ENCODE results near the gene RAB4A.

Gene RAB4A

DNA sequence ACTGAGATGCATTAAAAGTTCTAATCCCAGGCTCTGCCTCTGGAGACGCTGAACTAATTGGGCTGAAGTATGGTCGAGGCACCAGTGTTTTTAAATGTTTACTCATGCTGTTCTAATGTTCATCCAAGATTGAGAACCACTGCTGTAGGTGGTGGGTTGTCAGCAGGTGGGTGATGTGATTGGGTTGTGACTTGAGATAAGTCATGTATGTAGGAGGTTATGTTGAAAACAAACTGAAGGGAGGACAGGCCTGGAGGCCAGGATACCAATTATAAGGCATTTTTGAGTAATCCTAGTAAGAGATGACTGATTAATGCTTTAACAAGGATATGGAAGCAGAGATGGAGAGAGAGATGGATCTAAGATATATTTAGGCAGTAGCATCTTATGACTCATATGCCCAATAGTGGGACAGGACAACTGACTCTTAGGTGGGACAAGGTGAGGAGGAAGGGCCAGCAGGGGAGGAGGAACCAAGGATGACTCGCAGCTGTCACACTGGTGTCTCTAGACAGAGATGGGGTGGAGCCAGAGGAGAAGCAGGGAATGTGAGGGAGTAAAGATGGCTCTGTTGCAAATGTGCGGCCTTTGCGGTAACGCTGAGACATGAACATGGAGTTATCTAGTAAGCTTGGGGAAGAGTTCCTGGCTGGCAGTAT, 29.3 kb downstream of the RAB4A start:
- no peak for DNase-seq

DNA sequence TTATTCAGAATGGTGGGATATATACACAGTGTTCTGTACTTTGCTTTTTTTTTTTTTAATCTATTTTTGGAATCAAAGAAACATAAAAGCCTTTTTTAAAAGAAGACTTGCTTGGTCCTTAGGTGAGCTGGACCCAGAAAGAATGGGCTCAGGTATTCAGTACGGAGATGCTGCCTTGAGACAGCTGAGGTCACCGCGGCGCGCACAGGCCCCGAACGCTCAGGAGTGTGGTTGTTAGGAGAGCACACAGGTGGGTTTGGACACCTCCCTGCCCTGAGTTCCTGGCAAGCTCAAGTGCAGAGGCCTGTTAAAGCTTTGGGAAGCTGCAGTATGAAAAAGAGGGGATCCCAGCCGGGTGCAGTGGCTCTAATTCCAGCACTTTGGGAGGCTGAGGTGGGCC, 31.8 kb downstream of the RAB4A start:
- no peak for DNase-seq

DNA sequence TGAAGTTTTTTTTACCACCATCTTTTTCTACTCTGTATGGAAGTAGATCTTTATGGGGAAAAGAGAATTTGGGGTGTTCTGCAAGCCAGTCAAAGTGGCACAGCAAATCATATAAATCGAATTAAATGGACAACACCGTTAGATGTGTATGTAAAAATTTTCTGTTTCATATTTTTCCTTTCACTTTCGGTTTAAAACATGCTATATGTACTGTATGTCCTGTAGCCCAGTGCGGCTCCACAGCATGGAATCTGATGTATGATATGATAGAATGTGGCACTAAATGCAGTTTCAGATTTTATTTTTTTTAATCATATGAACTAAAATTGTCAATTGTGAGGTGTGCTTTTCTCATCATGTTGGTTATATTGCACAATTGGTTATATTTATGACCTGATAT, 32.9 kb downstream of the RAB4A start:
- no peak for DNase-seq

DNA sequence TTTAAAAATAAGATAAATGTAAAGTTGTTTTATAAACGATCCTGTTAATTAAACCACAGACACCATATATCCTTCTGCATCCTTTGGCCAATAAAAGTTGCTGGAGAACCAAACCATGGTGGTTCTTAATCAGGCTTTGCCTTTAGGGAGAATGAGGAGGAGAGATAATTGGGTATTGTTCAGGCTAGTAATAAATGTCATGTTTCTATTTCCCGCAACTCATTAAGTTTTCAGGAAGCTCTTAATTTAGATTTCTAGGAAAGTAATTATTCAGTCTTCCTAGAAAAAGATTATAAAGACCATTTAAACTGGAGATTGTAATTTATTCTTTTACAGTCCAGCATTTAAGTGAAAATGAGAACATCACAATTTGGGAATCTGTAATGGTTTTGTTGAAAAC, 34.5 kb downstream of the RAB4A start:
- DNase-seq: no peak

DNA sequence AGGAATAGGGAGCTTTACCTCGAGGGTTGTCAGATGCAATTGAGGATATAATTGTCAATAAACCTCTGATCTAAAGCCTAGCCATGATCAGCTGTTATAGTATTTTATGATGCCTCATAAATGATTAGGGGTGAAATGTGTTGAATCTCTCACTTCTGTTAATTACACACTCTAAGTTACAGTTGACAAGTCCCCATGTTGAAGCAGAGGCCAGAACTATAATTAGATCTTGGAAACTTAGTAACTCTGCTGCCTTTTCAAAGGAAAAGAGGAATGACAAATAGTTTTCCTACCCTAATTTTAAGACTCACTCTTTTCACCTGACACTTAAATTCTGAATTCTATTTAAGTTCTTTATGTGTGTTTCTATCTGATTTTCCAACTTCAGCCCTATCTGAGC, 38.2 kb downstream of the RAB4A start:
- no peak for DNase-seq

DNA sequence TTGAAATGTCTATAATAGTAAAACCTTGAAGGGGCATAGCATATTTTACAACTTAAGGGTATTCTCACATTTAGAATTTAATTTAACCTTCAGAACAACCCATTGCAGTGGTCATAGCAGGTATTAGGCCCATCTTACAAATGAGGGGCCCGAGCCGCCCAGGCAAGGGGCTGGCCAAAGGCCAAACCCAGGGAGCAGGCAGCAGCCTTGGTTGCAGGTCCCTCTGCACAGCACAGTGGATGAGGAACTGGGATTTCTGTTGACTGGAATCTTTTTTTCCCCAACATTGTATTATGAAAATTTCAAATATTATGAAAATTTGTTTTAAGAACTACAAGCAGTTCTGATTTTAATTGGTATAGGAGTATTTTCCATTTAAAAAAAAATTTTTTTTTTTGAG, 38.8 kb downstream of the RAB4A start:
- no peak for DNase-seq

DNA sequence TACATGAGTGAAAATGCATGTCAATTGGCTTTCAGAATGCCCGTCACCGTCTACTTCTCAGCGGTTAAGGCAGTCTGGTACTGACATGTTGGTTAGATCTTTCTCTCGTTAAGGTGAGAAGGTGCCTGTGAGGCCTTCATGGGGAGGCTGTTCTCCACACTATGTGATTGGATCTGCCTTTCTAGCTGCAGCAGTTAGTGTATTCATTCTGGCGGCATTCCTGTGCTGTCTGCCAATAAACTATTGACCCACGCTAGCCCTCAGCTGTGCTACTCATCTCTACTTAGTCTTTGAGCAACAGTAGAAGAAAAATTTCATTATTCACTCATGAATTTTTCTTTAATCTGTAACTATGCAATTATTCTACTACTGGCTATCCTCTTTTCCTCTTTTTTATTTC, 39.9 kb downstream of the RAB4A start:
- DNase-seq: no peak

DNA sequence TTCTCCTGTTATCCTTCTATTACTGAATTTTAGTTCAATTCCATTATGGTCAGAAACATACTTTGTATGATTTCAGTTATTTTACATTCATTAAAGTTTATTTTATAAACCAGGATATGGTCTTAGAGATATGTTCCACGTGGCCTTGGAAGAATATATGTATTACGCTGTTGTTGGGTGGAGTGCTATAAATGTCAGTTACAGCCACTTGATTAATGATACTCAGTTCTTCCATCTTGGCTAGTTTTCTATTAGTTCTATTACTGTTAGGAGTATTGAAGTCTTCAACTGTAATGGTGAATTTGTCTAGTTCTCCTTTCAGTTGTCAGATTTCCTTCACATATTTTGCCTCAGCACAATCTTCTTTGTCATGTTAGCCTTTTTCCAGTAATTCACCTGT, 45.3 kb downstream of the RAB4A start:
- no peak for DNase-seq

DNA sequence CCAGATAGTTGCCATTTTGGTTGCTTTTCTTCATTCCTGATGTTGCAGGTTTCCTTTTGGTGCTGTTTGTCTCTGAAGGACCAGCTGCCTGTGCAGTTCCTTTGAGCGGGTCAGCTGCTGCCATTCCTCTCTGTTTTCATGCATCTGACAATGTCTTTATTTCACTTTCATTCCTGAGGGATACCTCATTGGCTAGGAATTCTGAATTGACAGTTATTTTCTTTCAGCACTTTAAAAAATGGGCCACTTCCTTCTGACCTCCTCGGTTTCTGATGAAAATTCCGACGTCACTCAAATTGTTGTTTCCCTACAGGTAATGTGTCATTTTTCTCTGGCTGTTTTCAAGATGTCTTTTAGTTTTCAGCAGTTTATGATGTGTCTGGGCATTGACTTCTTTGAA, 47.1 kb downstream of the RAB4A start:
- no peak for DNase-seq

DNA sequence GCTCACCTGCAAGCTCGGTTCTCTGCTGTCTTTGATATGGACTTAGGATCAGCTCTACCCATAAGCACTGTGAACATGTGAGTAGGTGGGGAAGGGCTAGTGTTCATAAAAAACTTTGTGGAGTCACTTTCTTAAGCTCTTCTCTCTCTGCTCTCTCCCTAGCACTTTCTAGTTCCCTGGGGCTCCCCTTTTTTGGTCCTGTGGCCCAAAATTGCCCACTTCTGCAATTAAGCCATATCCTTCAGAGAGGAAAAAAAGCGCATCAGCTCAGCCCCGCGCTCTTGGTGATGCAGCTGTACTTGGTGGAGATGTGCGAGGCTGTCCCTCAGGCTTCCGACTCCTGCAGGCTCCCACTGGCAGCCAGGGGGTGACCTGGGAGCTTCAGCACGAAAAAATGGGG, 48.6 kb downstream of the RAB4A start:
- DNase-seq: no peak

DNA sequence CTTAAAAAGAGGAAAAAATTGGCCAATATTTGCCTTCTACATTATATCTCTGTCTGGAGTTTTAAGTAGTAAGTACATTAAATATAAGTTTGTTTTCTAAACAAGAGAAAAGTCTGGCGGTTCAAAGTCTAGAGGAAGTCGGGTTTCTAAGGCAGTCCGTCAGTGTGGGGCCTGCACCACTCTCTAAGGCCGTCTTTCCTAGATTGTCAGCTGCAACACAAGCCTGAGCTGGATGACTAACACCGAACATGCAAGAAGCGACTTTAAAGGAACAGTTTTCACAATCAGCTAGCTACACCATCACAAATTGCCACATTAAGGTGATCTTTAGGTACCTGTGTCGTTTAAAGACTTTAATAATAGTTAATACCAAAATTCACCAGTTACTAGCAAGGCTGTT, 52.3 kb downstream of the RAB4A start:
- no peak for DNase-seq

DNA sequence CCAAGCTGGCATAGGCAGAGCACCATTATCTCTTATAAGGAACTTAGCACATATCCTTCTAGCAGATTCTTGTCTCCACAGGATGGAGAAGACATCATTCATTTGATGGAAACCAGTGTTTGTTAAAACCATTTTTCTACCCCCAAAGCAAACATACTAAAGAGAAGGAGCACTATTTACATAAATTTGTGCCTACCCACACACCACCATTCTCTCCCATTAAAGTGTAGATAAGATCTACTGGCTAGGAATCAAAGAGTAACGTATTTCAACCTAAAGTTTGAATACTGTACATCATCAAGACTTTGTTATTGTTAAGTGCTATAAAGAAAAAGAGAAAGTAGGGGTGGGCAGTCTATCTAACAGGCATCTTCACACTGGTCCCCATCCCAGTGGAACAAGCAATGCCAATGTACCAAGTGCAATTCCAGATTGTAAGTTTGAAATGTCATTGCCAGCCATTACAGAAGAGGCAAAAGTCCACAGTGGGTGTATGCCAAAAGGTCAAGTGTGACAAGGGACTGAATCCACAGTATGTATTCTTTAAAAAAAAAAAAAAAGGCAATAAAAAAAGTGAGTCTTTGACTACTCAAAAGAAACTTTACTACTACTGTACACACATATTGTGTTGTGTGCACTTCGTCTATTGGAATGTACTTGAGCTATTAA, 53.1 kb downstream of the RAB4A start:
- DNase-seq: no peak

DNA sequence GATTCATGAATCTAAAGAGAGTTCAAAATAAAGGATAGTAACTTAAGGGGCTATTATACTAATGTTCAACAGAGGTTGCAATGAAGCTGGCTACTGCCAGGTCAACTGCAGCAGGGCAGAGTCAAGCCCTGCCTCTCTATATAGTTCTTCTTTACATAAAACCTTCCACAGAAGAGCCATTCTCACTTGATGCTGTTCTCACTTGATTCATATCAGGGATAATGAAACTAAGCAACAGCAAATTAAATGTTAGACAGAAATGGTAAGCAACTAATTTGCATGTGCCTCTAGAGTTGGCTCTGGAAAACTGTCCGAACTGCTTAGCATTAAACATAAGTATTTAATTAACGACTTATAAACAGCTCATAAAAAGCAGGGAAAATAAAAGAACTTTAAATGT, 54.5 kb downstream of the RAB4A start:
- no peak for DNase-seq

DNA sequence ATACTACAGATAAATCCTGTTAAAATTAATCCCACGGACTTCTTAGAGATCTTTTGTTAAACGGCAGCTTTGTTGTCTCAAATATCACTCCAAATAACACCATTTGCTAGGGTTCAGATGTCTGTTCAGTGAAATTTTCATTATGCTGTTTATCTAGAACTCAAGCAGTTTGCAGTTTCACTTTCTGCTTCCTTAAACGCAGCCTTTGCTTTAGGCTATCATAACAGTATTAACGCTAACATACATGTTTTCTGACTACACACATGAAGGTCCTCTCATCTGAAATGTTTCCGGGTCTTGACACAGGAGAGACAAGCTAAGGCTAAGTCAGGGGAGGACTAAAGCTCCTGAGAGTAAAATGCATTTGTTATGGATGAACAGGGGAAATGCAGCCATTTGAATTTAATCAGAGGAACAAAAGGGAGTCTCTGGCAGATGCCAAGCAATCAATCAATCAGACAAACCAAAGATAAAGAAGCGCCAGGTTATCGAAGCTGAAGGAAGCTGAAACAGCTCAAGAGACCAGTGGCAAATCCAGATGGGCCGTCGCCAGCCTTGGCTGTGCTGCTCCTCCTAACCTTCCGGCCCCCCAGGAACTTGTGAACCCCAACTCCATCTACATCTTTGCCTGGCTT, 55.1 kb downstream of the RAB4A start:
- no peak for DNase-seq

DNA sequence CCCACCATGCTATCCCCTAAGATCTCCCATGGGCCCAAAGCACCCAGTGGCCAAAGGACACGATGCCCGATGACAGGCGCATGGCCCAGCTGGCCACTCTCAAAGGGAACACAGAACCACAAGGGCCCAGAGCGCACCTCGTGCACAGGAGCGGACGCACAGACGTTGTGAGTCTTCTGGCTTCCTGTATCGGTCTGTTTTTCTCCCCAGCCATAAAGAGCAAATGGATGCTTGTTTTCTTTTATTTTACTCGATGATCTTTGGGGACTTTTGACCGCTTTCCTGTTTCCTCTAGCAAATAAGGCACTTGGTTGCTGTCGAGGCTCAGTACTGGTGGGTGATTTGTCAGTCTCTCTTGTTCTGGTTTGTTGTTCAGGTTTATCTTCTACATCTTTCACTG, 55.7 kb downstream of the RAB4A start:
- no peak for DNase-seq

DNA sequence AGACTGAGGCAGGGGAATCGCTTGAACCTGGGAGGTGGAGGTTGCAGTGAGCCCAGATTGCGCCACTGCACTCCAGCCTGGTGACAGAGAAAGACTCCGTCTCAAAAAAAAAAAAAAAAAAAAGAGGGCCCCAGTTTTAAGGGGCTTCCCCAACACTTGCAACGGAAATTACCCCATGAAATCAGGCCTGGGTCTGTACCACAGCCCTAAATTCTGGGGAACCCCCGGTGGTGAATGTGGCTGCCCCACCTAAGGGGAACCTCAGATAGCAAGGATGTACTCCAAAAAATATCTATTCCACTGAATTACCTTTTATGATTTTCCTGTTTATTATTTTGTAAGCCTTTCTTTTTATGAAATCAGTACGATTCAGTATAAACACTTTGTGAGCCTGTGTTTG, 56.9 kb downstream of the RAB4A start:
- DNase-seq: peak; percentile 17

DNA sequence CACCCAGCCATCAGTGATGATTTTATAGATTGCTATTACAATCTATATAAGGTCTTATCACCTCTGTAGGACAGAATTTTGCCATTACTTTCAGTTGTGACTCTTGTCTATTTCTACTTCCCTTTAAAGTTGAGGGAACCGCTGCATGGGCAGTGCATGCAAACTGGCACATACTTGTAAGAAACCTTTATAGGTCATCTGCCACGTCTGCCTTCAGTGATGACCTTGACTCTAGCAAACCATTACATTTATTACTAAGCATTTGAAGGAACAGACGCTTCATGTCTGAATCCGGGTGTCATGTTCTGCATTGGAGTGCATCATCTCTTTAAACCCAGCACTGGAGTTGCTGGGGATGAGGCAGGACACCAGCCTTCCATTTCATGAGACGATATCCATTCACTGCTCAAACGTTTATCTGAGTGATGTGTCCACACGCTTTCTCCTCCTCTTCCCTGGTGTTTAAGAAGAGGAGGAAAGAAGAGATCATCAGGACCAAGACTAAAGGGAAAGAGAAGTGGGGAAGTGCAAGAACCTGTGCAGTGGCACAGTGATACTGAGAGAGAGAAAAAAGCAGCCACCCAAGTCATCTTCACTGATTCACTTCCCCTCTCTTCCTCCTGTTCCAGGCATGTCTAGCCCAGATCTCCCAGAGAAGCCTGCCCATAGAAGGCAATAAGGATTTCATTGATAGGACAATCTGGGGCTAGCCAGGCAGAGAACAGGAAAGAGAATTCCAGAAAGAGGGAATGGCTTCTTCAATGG, 57.9 kb downstream of the RAB4A start:
- DNase-seq: no peak

DNA sequence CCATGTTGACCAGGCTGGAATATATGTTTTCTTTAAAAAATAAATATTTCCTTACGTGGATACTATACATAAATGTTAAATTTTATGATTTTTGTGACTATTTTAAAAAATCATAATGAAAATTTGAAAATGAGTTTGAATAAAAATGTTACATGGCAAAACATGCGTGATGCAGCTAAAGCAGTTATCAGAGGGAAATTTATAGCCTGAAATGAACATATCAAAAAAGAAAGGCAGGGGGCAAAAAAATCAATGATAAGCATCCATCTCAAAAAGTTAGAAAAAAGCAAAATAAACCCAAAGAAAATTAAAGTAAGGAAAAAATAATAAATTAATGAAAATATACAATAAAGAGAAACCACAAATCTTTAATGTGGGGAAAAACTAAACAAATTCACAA, 63.4 kb downstream of the RAB4A start:
- no peak for DNase-seq

DNA sequence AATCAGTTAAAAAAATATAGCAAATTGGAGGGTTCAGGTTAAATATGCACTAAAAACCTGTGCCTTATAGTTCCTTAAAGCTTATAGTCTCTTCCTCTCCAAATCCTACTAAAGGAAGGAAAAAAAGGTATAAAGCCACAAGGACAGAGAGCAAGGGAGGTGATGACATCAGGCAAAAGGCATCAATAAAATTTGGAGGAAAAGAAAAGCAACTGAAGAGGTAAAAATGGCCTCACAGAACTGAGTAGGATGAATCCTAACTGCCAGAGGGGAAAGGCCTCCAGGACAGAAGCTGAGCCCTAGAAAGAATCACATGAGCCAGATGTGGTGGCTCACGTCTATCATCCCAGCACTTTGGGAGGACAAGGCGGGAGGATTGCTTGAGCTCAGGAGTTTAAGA, 63.8 kb downstream of the RAB4A start:
- no peak for DNase-seq

DNA sequence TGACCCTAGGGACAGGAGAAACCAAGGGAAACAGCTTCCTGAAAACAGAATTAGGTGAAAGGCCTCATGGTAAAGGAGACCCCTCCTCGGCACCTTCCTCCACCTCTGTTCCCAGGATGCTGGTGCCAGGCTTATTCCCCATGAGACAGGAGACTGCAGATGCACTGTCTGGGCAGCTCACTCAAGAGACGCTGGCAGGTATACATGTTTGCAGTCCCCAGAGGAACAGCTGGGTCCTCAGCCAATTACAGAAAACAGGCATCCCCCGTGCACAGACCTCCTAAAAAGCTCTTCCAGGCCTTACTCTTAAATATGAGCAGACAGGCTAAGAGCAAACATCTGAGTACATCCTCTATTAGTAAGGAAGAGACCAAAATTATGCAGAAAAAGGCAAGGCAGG, 65.4 kb downstream of the RAB4A start:
- DNase-seq: no peak

DNA sequence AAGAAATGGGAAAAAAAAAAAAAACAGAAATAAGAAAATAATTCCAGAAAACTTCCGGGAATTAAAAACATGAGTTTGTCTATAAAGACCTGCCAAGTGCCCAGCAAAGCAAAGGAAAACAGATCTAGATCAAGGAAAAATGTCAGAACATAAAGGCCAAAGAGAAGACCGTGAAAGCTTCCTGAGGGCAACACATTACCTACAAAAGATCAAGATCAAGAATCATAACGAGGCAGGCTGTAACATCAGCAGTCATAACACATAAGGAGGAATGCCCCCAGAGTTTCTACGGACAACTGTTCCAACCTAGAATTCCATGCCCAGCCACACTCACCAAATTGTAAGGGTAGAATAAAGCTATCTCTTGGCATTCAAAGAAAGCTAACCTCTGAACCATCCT, 68.2 kb downstream of the RAB4A start:
- no peak for DNase-seq

DNA sequence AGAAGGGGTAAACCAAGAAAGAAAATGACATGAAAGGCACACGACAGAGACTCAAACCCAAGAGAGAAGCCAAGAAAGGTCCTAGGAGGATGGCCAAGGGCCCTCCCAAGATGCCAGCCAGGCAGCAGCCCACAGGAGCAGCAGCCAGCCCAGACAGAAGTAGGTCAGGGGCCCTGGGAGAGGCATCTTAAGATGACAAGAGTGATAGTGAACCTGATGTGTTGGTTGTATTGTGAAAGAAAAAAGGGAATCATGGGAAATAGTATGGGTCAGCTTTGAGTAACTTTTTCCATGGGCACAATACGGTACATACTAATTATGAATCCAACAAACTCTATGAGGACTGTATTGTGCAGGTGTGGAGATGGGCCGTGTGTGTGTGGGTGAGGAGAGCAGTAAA, 68.6 kb downstream of the RAB4A start:
- no peak for DNase-seq

DNA sequence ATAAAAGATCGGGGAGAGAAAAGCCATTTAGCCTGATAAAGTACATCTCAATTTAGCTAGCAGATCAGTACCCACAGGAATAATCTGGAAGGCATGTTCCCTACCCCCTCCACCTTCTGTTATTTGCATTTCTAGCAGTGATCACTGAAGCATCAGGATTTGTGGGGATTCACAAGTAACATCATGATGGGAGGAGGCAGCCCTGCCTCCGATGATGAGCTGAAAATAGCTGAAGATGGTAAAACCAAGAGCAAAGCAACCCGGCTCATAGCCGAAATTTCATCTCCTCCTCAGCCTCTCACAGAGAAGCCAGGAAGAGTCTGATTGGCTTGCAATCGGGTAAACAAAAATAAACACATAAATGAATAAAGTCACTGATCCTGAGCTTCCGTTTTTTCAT, 69.6 kb downstream of the RAB4A start:
- DNase-seq: no peak
